Measurements from ENCODE around the gene CAMK2D. TPM values are rescaled to one million over a fixed set of nuclear protein-coding genes. Genes with fewer than 3 reads are reported as not detected.
"Not testable (repeated sequence)": the region's sequence is repeated elsewhere in the genome, so short reads cannot be mapped to it uniquely, and the experiment has no call there.

CAMK2D gene
- total and polyA plus RNA-seq, 2 donors from 2014 or later: 9.1 to 34.7 TPM

DNA sequence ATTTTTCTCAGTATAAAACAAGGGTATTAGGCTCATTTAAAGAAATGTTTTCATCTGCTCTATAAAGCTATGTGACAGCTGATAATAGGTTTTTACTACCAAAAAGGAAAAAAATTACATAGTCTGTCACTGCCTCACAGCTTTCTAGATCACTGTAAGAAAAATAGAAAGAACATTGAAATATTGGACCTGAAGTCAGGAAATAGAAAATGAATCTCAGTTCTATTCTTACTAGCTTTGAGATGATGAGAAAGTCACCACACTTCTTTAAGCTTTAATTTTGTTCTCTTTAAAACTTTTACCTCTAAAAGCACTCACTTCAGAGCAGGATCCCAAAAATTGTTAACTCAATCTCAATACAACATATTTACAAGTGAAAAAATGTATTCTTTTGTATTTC is 45.3 kb upstream of the CAMK2D start:
- Histone ChIP-seq H3K36me3 (ENCODE audit: control insufficient read depth in 2 of 3, insufficient read depth in 3 of 3, low read length in 3 of 3) (no peaks in the 10 kb centered on the region), H3K27me3 (ENCODE audit: control insufficient read depth, insufficient read depth, low read length) (no peaks in the 10 kb centered on the region), H3K27ac (ENCODE audit: low read depth in 2 of 2, low read length in 2 of 2) (no peak overlapping the region), H3K4me1 (ENCODE audit: control insufficient read depth in 2 of 3, insufficient read depth in 2 of 3, low read depth in 1 of 3, low read length in 3 of 3) (no peaks in the 10 kb centered on the region), H3K9ac (ENCODE audit: low read length in 3 of 3) (no peak overlapping the region), H3K9me3 (ENCODE audit: control insufficient read depth in 2 of 3, insufficient read depth in 1 of 3, low read length in 3 of 3) (peaks cover 0 to 5% (median 0%) of the 10 kb centered on the region in 3 donors), H3K4me3 (ENCODE audit: low read length in 3 of 3) (no peak overlapping the region)
- intact Hi-C loops (cut with DNase I): no loop called here
- no peak for FAIRE-seq
- DNase-seq: no peak
- TF ChIP-seq, protein P1, sequence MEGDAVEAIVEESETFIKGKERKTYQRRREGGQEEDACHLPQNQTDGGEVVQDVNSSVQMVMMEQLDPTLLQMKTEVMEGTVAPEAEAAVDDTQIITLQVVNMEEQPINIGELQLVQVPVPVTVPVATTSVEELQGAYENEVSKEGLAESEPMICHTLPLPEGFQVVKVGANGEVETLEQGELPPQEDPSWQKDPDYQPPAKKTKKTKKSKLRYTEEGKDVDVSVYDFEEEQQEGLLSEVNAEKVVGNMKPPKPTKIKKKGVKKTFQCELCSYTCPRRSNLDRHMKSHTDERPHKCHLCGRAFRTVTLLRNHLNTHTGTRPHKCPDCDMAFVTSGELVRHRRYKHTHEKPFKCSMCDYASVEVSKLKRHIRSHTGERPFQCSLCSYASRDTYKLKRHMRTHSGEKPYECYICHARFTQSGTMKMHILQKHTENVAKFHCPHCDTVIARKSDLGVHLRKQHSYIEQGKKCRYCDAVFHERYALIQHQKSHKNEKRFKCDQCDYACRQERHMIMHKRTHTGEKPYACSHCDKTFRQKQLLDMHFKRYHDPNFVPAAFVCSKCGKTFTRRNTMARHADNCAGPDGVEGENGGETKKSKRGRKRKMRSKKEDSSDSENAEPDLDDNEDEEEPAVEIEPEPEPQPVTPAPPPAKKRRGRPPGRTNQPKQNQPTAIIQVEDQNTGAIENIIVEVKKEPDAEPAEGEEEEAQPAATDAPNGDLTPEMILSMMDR (IDR thresholded peaks at IDR 0.05; ENCODE audit: borderline replicate concordance, extremely low read depth, insufficient read depth): no peak

DNA sequence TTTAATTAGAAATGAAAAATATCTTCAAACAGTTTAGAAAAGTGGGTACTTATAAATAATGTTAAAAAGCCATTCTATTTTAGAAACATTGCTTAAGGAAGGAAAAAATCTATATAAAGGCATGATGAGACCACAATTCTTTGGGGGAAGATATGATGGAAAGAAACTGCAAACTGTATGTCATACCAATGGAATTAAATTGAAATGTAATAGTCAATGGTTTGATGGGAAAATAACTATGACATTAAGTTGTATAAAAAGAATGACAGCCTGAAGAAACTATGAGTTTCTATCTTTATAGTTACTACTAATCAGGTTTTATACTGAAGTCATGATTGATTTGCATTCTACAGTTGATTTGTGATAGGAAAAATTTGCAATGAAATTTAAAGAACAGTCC is 40.3 kb upstream of the CAMK2D start:
- TF ChIP-seq, protein P1 (IDR thresholded peaks at IDR 0.05; ENCODE audit: borderline replicate concordance, extremely low read depth, insufficient read depth): no peak
- Histone ChIP-seq H3K27me3 (ENCODE audit: control insufficient read depth, insufficient read depth, low read length) (no peaks in the 10 kb centered on the region), H3K4me3 (ENCODE audit: low read length in 3 of 3) (no peak overlapping the region), H3K9me3 (ENCODE audit: control insufficient read depth in 2 of 3, insufficient read depth in 1 of 3, low read length in 3 of 3) (peaks cover 0 to 5% (median 0%) of the 10 kb centered on the region in 3 donors), H3K27ac (ENCODE audit: low read depth in 2 of 2, low read length in 2 of 2) (no peak overlapping the region), H3K4me1 (ENCODE audit: control insufficient read depth in 2 of 3, insufficient read depth in 2 of 3, low read depth in 1 of 3, low read length in 3 of 3) (no peaks in the 10 kb centered on the region), H3K36me3 (ENCODE audit: control insufficient read depth in 2 of 3, insufficient read depth in 3 of 3, low read length in 3 of 3) (no peaks in the 10 kb centered on the region), H3K9ac (ENCODE audit: low read length in 3 of 3) (no peak overlapping the region)
- intact Hi-C loops (cut with DNase I): no loop called here
- no peak for FAIRE-seq
- DNase-seq: no peak

DNA sequence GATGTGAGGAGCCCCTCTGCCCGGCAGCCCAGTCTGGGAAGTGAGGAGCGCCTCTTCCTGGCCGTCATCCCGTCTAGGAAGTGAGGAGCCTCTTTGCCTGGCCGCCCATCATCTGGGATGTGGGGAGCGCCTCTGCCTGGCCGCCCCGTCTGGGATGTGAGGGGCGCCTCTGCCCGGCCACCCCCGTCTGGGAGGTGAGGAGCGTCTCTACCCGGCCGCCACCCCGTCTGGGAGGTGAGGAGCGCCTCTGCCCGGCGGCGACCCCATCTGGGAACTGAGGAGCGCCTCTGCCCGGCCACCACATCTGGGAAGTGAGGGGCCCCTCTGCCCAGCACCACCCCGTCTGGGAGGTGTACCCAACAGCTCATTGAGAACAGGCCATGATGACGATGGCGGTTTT is 34.8 kb upstream of the CAMK2D start:
- H3K4me3 ChIP-seq (ENCODE audit: low read length in 3 of 3); FAIRE-seq; H3K4me1 ChIP-seq (ENCODE audit: control insufficient read depth in 2 of 3, insufficient read depth in 2 of 3, low read depth in 1 of 3, low read length in 3 of 3); H3K27me3 ChIP-seq (ENCODE audit: control insufficient read depth, insufficient read depth, low read length); H3K9me3 ChIP-seq (ENCODE audit: control insufficient read depth in 2 of 3, insufficient read depth in 1 of 3, low read length in 3 of 3); H3K36me3 ChIP-seq (ENCODE audit: control insufficient read depth in 2 of 3, insufficient read depth in 3 of 3, low read length in 3 of 3); intact Hi-C loops (cut with DNase I); H3K27ac ChIP-seq (ENCODE audit: low read depth in 2 of 2, low read length in 2 of 2); H3K9ac ChIP-seq (ENCODE audit: low read length in 3 of 3): not testable (repeated sequence)
- peak in 1 of 5 donors; percentile 46 for DNase-seq

- Histone ChIP-seq H3K4me3 (ENCODE audit: low read length in 3 of 3) (no peak overlapping the region), H3K36me3 (ENCODE audit: control insufficient read depth in 2 of 3, insufficient read depth in 3 of 3, low read length in 3 of 3) (no peaks in the 10 kb centered on the region), H3K27me3 (ENCODE audit: control insufficient read depth, insufficient read depth, low read length) (no peaks in the 10 kb centered on the region), H3K9ac (ENCODE audit: low read length in 3 of 3) (no peak overlapping the region), H3K27ac (ENCODE audit: low read depth in 2 of 2, low read length in 2 of 2) (no peak overlapping the region), H3K4me1 (ENCODE audit: control insufficient read depth in 2 of 3, insufficient read depth in 2 of 3, low read depth in 1 of 3, low read length in 3 of 3) (no peaks in the 10 kb centered on the region), H3K9me3 (ENCODE audit: control insufficient read depth in 2 of 3, insufficient read depth in 1 of 3, low read length in 3 of 3) (peaks cover 0 to 13% (median 3%) of the 10 kb centered on the region in 3 donors)
- FAIRE-seq (no peak), DNase-seq (no peak)
- TF ChIP-seq, protein P1 (IDR thresholded peaks at IDR 0.05; ENCODE audit: borderline replicate concordance, extremely low read depth, insufficient read depth): no peak
- intact Hi-C loops (cut with DNase I): no loop called here
Measured at GRCh38 chr4:113790478-113790877, 28.9 kb upstream of the CAMK2D start.
